ENCODE data around the gene LEMD2. TPM values are rescaled to one million over a fixed set of nuclear protein-coding genes. Genes with fewer than 3 reads are reported as not detected.
A peak's percentile ranks its signal among the peaks of the same experiment; 100 is the strongest.

Gene LEMD2
- polyA plus RNA-seq, 2 donors = 39.8 to 43.2 TPM

GRCh38 chr6:33770833-33771145 is 18.1 kb downstream of the LEMD2 start:
- Histone ChIP-seq H3K4me3 (ENCODE audit: low read depth in 1 of 2, low read length in 2 of 2) (no peak overlapping the region), H3K27ac (ENCODE audit: low read depth in 2 of 2, low read length in 1 of 2) (peak overlapping the region; percentile 56 to 61), H3K9me3 (ENCODE audit: control insufficient read depth in 2 of 2, insufficient read depth in 1 of 2, low read depth in 1 of 2, low read length in 1 of 2) (peaks cover 0 to 5% of the 10 kb centered on the region in 2 donors), H3K36me3 (ENCODE audit: control insufficient read depth in 2 of 2, insufficient read depth in 2 of 2, low read length in 1 of 2) (peaks cover 7 to 21% of the 10 kb centered on the region in 2 donors), H3K4me1 (ENCODE audit: control insufficient read depth in 2 of 2, insufficient read depth in 2 of 2, low read length in 1 of 2) (peaks cover 0 to 15% of the 10 kb centered on the region in 2 donors), H3K27me3 (ENCODE audit: control insufficient read depth in 1 of 2, insufficient read depth in 2 of 2, low read length in 2 of 2) (no peaks in the 10 kb centered on the region)
- 44 to 55% methylated on average over 3 of the region's 3 CpGs for WGBS, 2 donors

DNA sequence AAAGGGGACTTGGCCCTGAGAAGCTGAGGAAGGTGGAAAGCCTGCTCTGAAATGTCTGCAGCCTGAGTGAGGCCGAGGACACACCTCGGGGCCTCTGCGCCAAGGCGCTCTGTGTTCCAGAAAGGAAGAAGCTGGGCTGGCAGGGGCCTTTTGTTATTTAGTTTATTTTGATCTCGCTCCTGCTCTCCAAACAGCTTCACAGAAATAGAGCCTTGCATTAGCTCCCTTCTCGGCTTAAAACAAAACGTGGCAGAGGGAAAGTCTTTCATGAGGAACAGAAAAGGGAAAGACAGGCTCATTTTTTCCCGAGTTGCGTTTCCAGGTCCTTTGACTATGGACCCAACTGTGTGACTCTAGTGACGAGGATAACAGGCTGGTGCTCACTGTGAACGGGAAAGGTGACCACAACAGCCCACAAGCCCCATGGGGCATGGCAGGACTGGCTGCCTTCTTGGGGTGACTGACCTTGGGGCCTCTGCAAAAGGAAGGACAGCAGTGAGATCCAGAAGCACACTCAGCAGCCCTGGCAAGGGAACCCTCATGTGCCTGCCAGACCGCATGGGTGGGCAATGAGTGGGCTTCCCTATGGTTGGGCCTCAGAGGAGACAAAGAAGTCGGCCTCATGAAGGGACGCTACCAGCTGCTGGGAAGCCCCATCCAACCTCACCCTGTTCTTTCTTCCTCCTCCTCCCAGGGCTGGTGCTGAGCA is 18.7 kb downstream of the LEMD2 start:
- Histone ChIP-seq H3K4me1 (ENCODE audit: control insufficient read depth in 2 of 2, insufficient read depth in 2 of 2, low read length in 1 of 2) (peaks cover 0 to 15% of the 10 kb centered on the region in 2 donors), H3K27me3 (ENCODE audit: control insufficient read depth in 1 of 2, insufficient read depth in 2 of 2, low read length in 2 of 2) (no peaks in the 10 kb centered on the region), H3K36me3 (ENCODE audit: control insufficient read depth in 2 of 2, insufficient read depth in 2 of 2, low read length in 1 of 2) (peaks cover 4 to 18% of the 10 kb centered on the region in 2 donors), H3K4me3 (ENCODE audit: low read depth in 1 of 2, low read length in 2 of 2) (no peak overlapping the region), H3K27ac (ENCODE audit: low read depth in 2 of 2, low read length in 1 of 2) (peak overlapping the region; percentile 56 to 61), H3K9me3 (ENCODE audit: control insufficient read depth in 2 of 2, insufficient read depth in 1 of 2, low read depth in 1 of 2, low read length in 1 of 2) (peaks cover 0 to 5% of the 10 kb centered on the region in 2 donors)
- WGBS, 2 donors = 33 to 38% methylated on average over 14 of the region's 14 CpGs

GRCh38 chr6:33769248-33769821 is 19.6 kb downstream of the LEMD2 start:
- H3K9me3 ChIP-seq (ENCODE audit: control insufficient read depth in 2 of 2, insufficient read depth in 1 of 2, low read depth in 1 of 2, low read length in 1 of 2) = peaks cover 0 to 5% of the 10 kb centered on the region in 2 donors
- peaks cover 0 to 15% of the 10 kb centered on the region in 2 donors for H3K4me1 ChIP-seq (ENCODE audit: control insufficient read depth in 2 of 2, insufficient read depth in 2 of 2, low read length in 1 of 2)
- peaks cover 0 to 11% of the 10 kb centered on the region in 2 donors for H3K36me3 ChIP-seq (ENCODE audit: control insufficient read depth in 2 of 2, insufficient read depth in 2 of 2, low read length in 1 of 2)
- H3K27ac ChIP-seq (ENCODE audit: low read depth in 2 of 2, low read length in 1 of 2) = no peak overlapping the region
- WGBS, 2 donors = 74 to 75% methylated on average over 10 of the region's 10 CpGs
- H3K27me3 ChIP-seq (ENCODE audit: control insufficient read depth in 1 of 2, insufficient read depth in 2 of 2, low read length in 2 of 2) = no peaks in the 10 kb centered on the region
- no peak overlapping the region for H3K4me3 ChIP-seq (ENCODE audit: low read depth in 1 of 2, low read length in 2 of 2)

- Histone ChIP-seq H3K4me1 (ENCODE audit: control insufficient read depth in 2 of 2, insufficient read depth in 2 of 2, low read length in 1 of 2) (peaks cover 0 to 15% of the 10 kb centered on the region in 2 donors), H3K27ac (ENCODE audit: low read depth in 2 of 2, low read length in 1 of 2) (no peak overlapping the region), H3K27me3 (ENCODE audit: control insufficient read depth in 1 of 2, insufficient read depth in 2 of 2, low read length in 2 of 2) (no peaks in the 10 kb centered on the region), H3K4me3 (ENCODE audit: low read depth in 1 of 2, low read length in 2 of 2) (no peak overlapping the region), H3K36me3 (ENCODE audit: control insufficient read depth in 2 of 2, insufficient read depth in 2 of 2, low read length in 1 of 2) (peaks cover 0 to 8% of the 10 kb centered on the region in 2 donors), H3K9me3 (ENCODE audit: control insufficient read depth in 2 of 2, insufficient read depth in 1 of 2, low read depth in 1 of 2, low read length in 1 of 2) (peaks cover 0 to 5% of the 10 kb centered on the region in 2 donors)
- WGBS, 2 donors = 30 to 33% methylated on average over 7 of the region's 7 CpGs
These were observed 20.2 kb downstream of the LEMD2 start for GRCh38 chr6:33768644-33769120.

- no peak overlapping the region for H3K4me3 ChIP-seq (ENCODE audit: low read depth in 1 of 2, low read length in 2 of 2)
- no peaks in the 10 kb centered on the region for H3K36me3 ChIP-seq (ENCODE audit: control insufficient read depth in 2 of 2, insufficient read depth in 2 of 2, low read length in 1 of 2)
- peaks cover 0 to 11% of the 10 kb centered on the region in 2 donors for H3K4me1 ChIP-seq (ENCODE audit: control insufficient read depth in 2 of 2, insufficient read depth in 2 of 2, low read length in 1 of 2)
- H3K27ac ChIP-seq (ENCODE audit: low read depth in 2 of 2, low read length in 1 of 2) = no peak overlapping the region
- WGBS, 2 donors = 76 to 81% methylated on average over 11 of the region's 11 CpGs
- peaks cover 0 to 5% of the 10 kb centered on the region in 2 donors for H3K9me3 ChIP-seq (ENCODE audit: control insufficient read depth in 2 of 2, insufficient read depth in 1 of 2, low read depth in 1 of 2, low read length in 1 of 2)
- no peaks in the 10 kb centered on the region for H3K27me3 ChIP-seq (ENCODE audit: control insufficient read depth in 1 of 2, insufficient read depth in 2 of 2, low read length in 2 of 2)
These were observed 21.7 kb downstream of the LEMD2 start for GRCh38 chr6:33766921-33767907.

GRCh38 chr6:33765368-33765767 is 23.6 kb downstream of the LEMD2 start:
- WGBS, 2 donors = 88 to 91% methylated on average over 9 of the region's 9 CpGs
- Histone ChIP-seq H3K4me3 (ENCODE audit: low read depth in 1 of 2, low read length in 2 of 2) (no peak overlapping the region), H3K36me3 (ENCODE audit: control insufficient read depth in 2 of 2, insufficient read depth in 2 of 2, low read length in 1 of 2) (no peaks in the 10 kb centered on the region), H3K27ac (ENCODE audit: low read depth in 2 of 2, low read length in 1 of 2) (no peak overlapping the region), H3K4me1 (ENCODE audit: control insufficient read depth in 2 of 2, insufficient read depth in 2 of 2, low read length in 1 of 2) (peaks cover 0 to under 1% of the 10 kb centered on the region in 2 donors), H3K27me3 (ENCODE audit: control insufficient read depth in 1 of 2, insufficient read depth in 2 of 2, low read length in 2 of 2) (no peaks in the 10 kb centered on the region), H3K9me3 (ENCODE audit: control insufficient read depth in 2 of 2, insufficient read depth in 1 of 2, low read depth in 1 of 2, low read length in 1 of 2) (peaks cover 0 to 5% of the 10 kb centered on the region in 2 donors)

DNA sequence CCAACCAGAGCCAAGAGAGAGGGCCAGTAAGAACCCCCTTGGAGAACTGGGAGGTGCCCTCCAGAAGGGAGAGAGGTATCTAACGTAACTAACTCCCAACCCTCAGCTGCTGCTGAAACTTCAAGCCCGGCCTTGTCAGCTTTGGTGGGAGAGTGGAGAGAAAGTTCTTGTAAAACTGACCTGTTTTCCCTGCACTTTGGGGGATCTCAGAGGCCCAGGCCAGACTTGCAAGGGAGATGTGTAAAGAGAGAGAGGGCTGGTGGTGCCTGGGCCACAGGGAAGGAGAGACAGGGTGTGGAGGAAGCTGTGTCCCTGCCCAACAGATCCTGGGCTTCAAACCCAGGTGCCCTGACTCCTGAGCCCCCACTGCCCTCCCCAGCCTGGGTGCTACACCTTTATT is 24.9 kb downstream of the LEMD2 start:
- WGBS, 2 donors = 81 to 82% methylated on average over 2 of the region's 2 CpGs
- no peaks in the 10 kb centered on the region for H3K27me3 ChIP-seq (ENCODE audit: control insufficient read depth in 1 of 2, insufficient read depth in 2 of 2, low read length in 2 of 2)

DNA sequence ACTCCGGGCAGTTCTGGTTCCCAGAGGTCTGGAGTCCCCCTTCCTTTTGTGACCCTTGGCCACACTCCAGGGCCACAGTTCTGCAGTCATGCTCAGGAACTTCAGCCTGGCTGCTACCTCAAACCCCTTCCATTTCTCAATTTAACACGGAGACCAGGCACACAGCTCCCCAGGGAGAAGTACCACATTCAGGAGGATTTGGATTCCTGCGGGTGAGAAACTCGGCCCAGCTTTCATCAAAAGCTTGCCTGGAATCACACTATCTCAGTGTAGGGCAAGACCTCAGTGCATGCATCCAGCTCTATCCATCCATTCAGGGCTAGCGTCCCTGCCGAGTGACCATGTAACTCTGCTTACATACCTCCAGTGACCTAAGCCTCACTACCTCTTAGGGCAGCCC is 25.4 kb downstream of the LEMD2 start:
- 63 to 66% methylated on average over 6 of the region's 6 CpGs for WGBS, 2 donors
- Histone ChIP-seq H3K27me3 (ENCODE audit: control insufficient read depth in 1 of 2, insufficient read depth in 2 of 2, low read length in 2 of 2) (no peaks in the 10 kb centered on the region), H3K4me3 (ENCODE audit: low read depth in 1 of 2, low read length in 2 of 2) (no peak overlapping the region), H3K9me3 (ENCODE audit: control insufficient read depth in 2 of 2, insufficient read depth in 1 of 2, low read depth in 1 of 2, low read length in 1 of 2) (peaks cover 0 to 5% of the 10 kb centered on the region in 2 donors), H3K4me1 (ENCODE audit: control insufficient read depth in 2 of 2, insufficient read depth in 2 of 2, low read length in 1 of 2) (no peaks in the 10 kb centered on the region), H3K36me3 (ENCODE audit: control insufficient read depth in 2 of 2, insufficient read depth in 2 of 2, low read length in 1 of 2) (no peaks in the 10 kb centered on the region), H3K27ac (ENCODE audit: low read depth in 2 of 2, low read length in 1 of 2) (no peak overlapping the region)

More for the DNA sequence above, 24.9 kb downstream of the LEMD2 start:
- no peak overlapping the region for H3K4me3 ChIP-seq (ENCODE audit: low read depth in 1 of 2, low read length in 2 of 2)
- H3K4me1 ChIP-seq (ENCODE audit: control insufficient read depth in 2 of 2, insufficient read depth in 2 of 2, low read length in 1 of 2) = no peaks in the 10 kb centered on the region
- no peaks in the 10 kb centered on the region for H3K36me3 ChIP-seq (ENCODE audit: control insufficient read depth in 2 of 2, insufficient read depth in 2 of 2, low read length in 1 of 2)
- peaks cover 0 to 5% of the 10 kb centered on the region in 2 donors for H3K9me3 ChIP-seq (ENCODE audit: control insufficient read depth in 2 of 2, insufficient read depth in 1 of 2, low read depth in 1 of 2, low read length in 1 of 2)
- H3K27ac ChIP-seq (ENCODE audit: low read depth in 2 of 2, low read length in 1 of 2) = no peak overlapping the region

- Histone ChIP-seq H3K9me3 (ENCODE audit: control insufficient read depth in 2 of 2, insufficient read depth in 1 of 2, low read depth in 1 of 2, low read length in 1 of 2) (peaks cover 0 to 5% of the 10 kb centered on the region in 2 donors), H3K4me3 (ENCODE audit: low read depth in 1 of 2, low read length in 2 of 2) (no peak overlapping the region), H3K27ac (ENCODE audit: low read depth in 2 of 2, low read length in 1 of 2) (no peak overlapping the region), H3K4me1 (ENCODE audit: control insufficient read depth in 2 of 2, insufficient read depth in 2 of 2, low read length in 1 of 2) (no peaks in the 10 kb centered on the region), H3K36me3 (ENCODE audit: control insufficient read depth in 2 of 2, insufficient read depth in 2 of 2, low read length in 1 of 2) (no peaks in the 10 kb centered on the region), H3K27me3 (ENCODE audit: control insufficient read depth in 1 of 2, insufficient read depth in 2 of 2, low read length in 2 of 2) (no peaks in the 10 kb centered on the region)
- WGBS, 2 donors = 82 to 91% methylated on average over 4 of the region's 4 CpGs
These were observed 26.2 kb downstream of the LEMD2 start for GRCh38 chr6:33762713-33763112.

All from esophagus (tissue), 2 donors.